GM23338 (cell line): ENCODE measurements around the gene SYT9. TPM values are rescaled to one million over a fixed set of nuclear protein-coding genes. Genes with fewer than 3 reads are reported as not detected.

ENCODE experiments used
- ATAC-seq: fragments of 200-7000 bp; cut with Tn5 transposase; 3 replicates; pipeline ENCODE4 v1.9.1; 2020
- DNase-seq: peaks from one replicate; pipeline ENCODE4 v3.0.0-alpha.2; 2015; ENCODE audit warnings: low spot score
- H2AFZ ChIP-seq: fragments of 200-600 bp; sonication (generic); 2 replicates; pipeline ENCODE4 v1.8.0; 2016; ENCODE audit warnings: antibody characterized with exemption, mild to moderate bottlenecking, moderate library complexity
- H3F3A ChIP-seq: fragments of 200-600 bp; sonication (generic); replicated peaks from 2 replicates; pipeline ENCODE4 v1.8.0; 2017; ENCODE audit warnings: antibody characterized with exemption, mixed run types, low read depth
- H3K27ac ChIP-seq: fragments of 200-600 bp; sonication (generic); 2 replicates; pipeline ENCODE4 v1.6.1; 2016; ENCODE audit warnings: low read depth
- H3K27me3 ChIP-seq: fragments of 200-600 bp; sonication (generic); 2 replicates; pipeline ENCODE4 v1.8.0; 2016; ENCODE audit warnings: mild to moderate bottlenecking, mixed run types, moderate library complexity; ENCODE audit not compliant: insufficient read depth
- H3K36me3 ChIP-seq: fragments of 200-600 bp; sonication (generic); 2 replicates; pipeline ENCODE4 v1.8.0; 2016; ENCODE audit warnings: mild to moderate bottlenecking; ENCODE audit not compliant: insufficient read depth
- H3K4me1 ChIP-seq: fragments of 200-600 bp; sonication (generic); 2 replicates; pipeline ENCODE4 v1.8.0; 2016; ENCODE audit warnings: mild to moderate bottlenecking, moderate library complexity; ENCODE audit not compliant: insufficient read depth
- H3K4me2 ChIP-seq: fragments of 200-600 bp; sonication (generic); 2 replicates; pipeline ENCODE4 v1.7.1; 2017; ENCODE audit warnings: mixed run types
- H3K4me3 ChIP-seq: fragments of 200-600 bp; sonication (generic); 2 replicates; pipeline ENCODE4 v1.6.1; 2016; ENCODE audit warnings: mixed run types
- H3K79me2 ChIP-seq: fragments of 200-600 bp; sonication (generic); replicated peaks from 2 replicates; pipeline ENCODE4 v1.8.0; 2017; ENCODE audit warnings: mild to moderate bottlenecking; ENCODE audit not compliant: insufficient read depth
- H3K9me2 ChIP-seq: fragments of 200-600 bp; sonication (generic); 2 replicates; pipeline ENCODE4 v1.8.0; 2017; ENCODE audit not compliant: insufficient read depth
- H4K20me1 ChIP-seq: fragments of 200-600 bp; sonication (generic); replicated peaks from 2 replicates; pipeline ENCODE4 v1.8.0; 2017; ENCODE audit warnings: mild to moderate bottlenecking; ENCODE audit not compliant: insufficient read depth
- H3K27ac Mint-ChIP-seq: 2 replicates; pipeline ENCODE4 v1.8.0; 2020; ENCODE audit warnings: inconsistent platforms, mild to moderate bottlenecking, moderate library complexity, mixed read lengths
- H3K27me3 Mint-ChIP-seq: 3 replicates; pipeline ENCODE4 v1.8.0; 2022; ENCODE audit warnings: low read depth, mild to moderate bottlenecking, moderate library complexity, mixed read lengths, inconsistent platforms; ENCODE audit not compliant: insufficient read depth, poor library complexity
- H3K36me3 Mint-ChIP-seq: 3 replicates; pipeline ENCODE4 v1.8.0; 2021; ENCODE audit warnings: low read depth, mild to moderate bottlenecking, inconsistent platforms, moderate library complexity, mixed read lengths
- H3K4me1 Mint-ChIP-seq: 3 replicates; pipeline ENCODE4 v1.8.0; 2020; ENCODE audit warnings: mild to moderate bottlenecking, inconsistent platforms, mixed read lengths
- H3K4me3 Mint-ChIP-seq: 3 replicates; pipeline ENCODE4 v1.8.0; 2021; ENCODE audit warnings: moderate library complexity, mild to moderate bottlenecking, inconsistent platforms, mixed read lengths
- H3K9me3 Mint-ChIP-seq: 3 replicates; pipeline ENCODE4 v1.8.0; 2020; ENCODE audit warnings: moderate library complexity, mild to moderate bottlenecking, inconsistent platforms, mixed read lengths
- CREB1 ChIP-seq: fragments of 250-450 bp; sonication (Bioruptor Pico); IDR thresholded peaks from 2 replicates; pipeline ENCODE4 v1.5.0; 2020; ENCODE audit warnings: low read depth, mild to moderate bottlenecking, moderate library complexity
- EZH2 ChIP-seq: fragments of 200-600 bp; sonication (generic); IDR thresholded peaks from one replicate; pipeline ENCODE4 v1.8.0; 2017; ENCODE audit warnings: antibody characterized with exemption, mild to moderate bottlenecking, low read depth; ENCODE audit not compliant: unreplicated experiment
- EZH2phosphoT487 ChIP-seq: fragments of 200-600 bp; sonication (generic); IDR thresholded peaks from one replicate; pipeline ENCODE4 v1.8.1; 2018; ENCODE audit warnings: antibody characterized with exemption; ENCODE audit not compliant: unreplicated experiment
- JUNB ChIP-seq: IDR thresholded peaks from one replicate; pipeline ENCODE4 v1.6.1; 2016; ENCODE audit warnings: antibody characterized with exemption; ENCODE audit not compliant: unreplicated experiment
- NANOG ChIP-seq: IDR thresholded peaks from 2 replicates; pipeline ENCODE4 v1.6.1; 2016; ENCODE audit warnings: antibody characterized with exemption, borderline replicate concordance
- POLR2AphosphoS5 ChIP-seq: IDR thresholded peaks from 2 replicates; pipeline ENCODE4 v1.6.1; 2016; ENCODE audit warnings: antibody characterized with exemption, low read depth
- STAT1 ChIP-seq: IDR thresholded peaks from one replicate; pipeline ENCODE4 v1.6.1; 2016; ENCODE audit warnings: antibody characterized with exemption; ENCODE audit not compliant: unreplicated experiment
- ZNF331 ChIP-seq: fragments of 250-450 bp; sonication (Bioruptor Pico); IDR thresholded peaks from 2 replicates; pipeline ENCODE4 v1.5.0; 2020; ENCODE audit warnings: low read depth, mild to moderate bottlenecking, moderate library complexity
- polyA plus RNA-seq: library from polyadenylated mRNA; unstranded; fragments of >200 nt; fragmentation: Nextera tagmentation; extraction: Ambion mirVana; gene quantifications from 2 replicates; pipeline ENCODE4 v1.2.1, GENCODE V29; 2016
- total RNA-seq: library from RNA; depleted of rRNA; stranded (reverse); fragments of >200 nt; shearing (Covaris generic); gene quantifications from 2 replicates; pipeline ENCODE4 v1.2.3, GENCODE V29; 2014
- TF ChIP-seq, protein P1 (sequence below): fragments of 250-450 bp; sonication (Bioruptor Pico); IDR thresholded peaks from 2 replicates; pipeline ENCODE4 v1.5.0; 2020; ENCODE audit warnings: mild to moderate bottlenecking, moderate library complexity
- TF ChIP-seq, protein P2 (sequence below): IDR thresholded peaks from one replicate; pipeline ENCODE4 v1.6.1; 2018; ENCODE audit warnings: antibody characterized with exemption; ENCODE audit not compliant: unreplicated experiment
- TF ChIP-seq, protein P3 (sequence below), 2 experiments: fragments of 200-600 bp in 1 of 2; sonication (generic) in 1 of 2; conservative IDR thresholded peaks; 2 replicates each; pipeline versions ENCODE4 v1.5.1 to v1.6.1; 2016 to 2017; ENCODE audit warnings: antibody characterized with exemption in 2 of 2, low read depth in 2 of 2, mild to moderate bottlenecking in 2 of 2, moderate library complexity in 1 of 2

Gene SYT9
- total and polyA plus RNA-seq, 2 experiments from 2014 or later, result 0.91 to 2.4 TPM

DNA sequence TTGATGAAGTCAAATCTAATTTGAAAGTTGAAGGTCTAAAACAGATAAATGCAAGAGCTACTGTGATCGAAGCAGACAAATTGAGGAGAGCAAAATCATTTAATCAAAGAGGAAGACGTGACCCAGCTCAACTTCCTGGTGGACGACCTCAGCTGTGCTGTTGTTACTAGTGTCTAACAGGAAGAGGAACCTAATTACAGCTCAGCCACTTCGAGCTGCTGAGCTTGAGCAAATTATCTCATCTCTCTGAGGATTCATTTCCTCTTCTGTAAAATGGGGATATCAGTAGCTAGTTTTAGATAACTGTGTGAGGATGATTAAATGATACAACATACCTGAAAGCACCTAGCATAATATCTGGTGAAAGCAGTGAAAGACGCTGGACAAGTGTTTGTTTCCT, 185.0 kb downstream of the SYT9 start:
- Mint-ChIP-seq H3K27me3 (no peaks in the 10 kb centered on the region), H3K36me3 (no peaks in the 10 kb centered on the region), H3K4me3 (no peak overlapping the region), H3K4me1 (peaks cover 13% of the 10 kb centered on the region), H3K27ac (peak overlapping the region; percentile 25; the same call in 1 of the 2 replicates), H3K9me3 (no peaks in the 10 kb centered on the region)
- H3K79me2 ChIP-seq, result no peaks in the 10 kb centered on the region
- H4K20me1 ChIP-seq, result no peaks in the 10 kb centered on the region
- H3K4me3 ChIP-seq, result no peak overlapping the region
- H3K27ac ChIP-seq, result no peak overlapping the region
- DNase-seq (no peak), ATAC-seq (no peak)
- peaks cover 11% of the 10 kb centered on the region; the same call in 1 of the 2 replicates for H3K4me1 ChIP-seq
- no peak overlapping the region for H3K4me2 ChIP-seq
- no peak overlapping the region for H2AFZ ChIP-seq
- H3K27me3 ChIP-seq, result no peaks in the 10 kb centered on the region
- TF ChIP-seq EZH2phosphoT487 (no peak), STAT1 (no peak), POLR2AphosphoS5 (no peak), JUNB (no peak), CREB1 (CRISPR knock-in tag) (no peak), ZNF331 (CRISPR knock-in tag) (no peak), NANOG (no peak), EZH2 (no peak)
- TF ChIP-seq, protein P1, sequence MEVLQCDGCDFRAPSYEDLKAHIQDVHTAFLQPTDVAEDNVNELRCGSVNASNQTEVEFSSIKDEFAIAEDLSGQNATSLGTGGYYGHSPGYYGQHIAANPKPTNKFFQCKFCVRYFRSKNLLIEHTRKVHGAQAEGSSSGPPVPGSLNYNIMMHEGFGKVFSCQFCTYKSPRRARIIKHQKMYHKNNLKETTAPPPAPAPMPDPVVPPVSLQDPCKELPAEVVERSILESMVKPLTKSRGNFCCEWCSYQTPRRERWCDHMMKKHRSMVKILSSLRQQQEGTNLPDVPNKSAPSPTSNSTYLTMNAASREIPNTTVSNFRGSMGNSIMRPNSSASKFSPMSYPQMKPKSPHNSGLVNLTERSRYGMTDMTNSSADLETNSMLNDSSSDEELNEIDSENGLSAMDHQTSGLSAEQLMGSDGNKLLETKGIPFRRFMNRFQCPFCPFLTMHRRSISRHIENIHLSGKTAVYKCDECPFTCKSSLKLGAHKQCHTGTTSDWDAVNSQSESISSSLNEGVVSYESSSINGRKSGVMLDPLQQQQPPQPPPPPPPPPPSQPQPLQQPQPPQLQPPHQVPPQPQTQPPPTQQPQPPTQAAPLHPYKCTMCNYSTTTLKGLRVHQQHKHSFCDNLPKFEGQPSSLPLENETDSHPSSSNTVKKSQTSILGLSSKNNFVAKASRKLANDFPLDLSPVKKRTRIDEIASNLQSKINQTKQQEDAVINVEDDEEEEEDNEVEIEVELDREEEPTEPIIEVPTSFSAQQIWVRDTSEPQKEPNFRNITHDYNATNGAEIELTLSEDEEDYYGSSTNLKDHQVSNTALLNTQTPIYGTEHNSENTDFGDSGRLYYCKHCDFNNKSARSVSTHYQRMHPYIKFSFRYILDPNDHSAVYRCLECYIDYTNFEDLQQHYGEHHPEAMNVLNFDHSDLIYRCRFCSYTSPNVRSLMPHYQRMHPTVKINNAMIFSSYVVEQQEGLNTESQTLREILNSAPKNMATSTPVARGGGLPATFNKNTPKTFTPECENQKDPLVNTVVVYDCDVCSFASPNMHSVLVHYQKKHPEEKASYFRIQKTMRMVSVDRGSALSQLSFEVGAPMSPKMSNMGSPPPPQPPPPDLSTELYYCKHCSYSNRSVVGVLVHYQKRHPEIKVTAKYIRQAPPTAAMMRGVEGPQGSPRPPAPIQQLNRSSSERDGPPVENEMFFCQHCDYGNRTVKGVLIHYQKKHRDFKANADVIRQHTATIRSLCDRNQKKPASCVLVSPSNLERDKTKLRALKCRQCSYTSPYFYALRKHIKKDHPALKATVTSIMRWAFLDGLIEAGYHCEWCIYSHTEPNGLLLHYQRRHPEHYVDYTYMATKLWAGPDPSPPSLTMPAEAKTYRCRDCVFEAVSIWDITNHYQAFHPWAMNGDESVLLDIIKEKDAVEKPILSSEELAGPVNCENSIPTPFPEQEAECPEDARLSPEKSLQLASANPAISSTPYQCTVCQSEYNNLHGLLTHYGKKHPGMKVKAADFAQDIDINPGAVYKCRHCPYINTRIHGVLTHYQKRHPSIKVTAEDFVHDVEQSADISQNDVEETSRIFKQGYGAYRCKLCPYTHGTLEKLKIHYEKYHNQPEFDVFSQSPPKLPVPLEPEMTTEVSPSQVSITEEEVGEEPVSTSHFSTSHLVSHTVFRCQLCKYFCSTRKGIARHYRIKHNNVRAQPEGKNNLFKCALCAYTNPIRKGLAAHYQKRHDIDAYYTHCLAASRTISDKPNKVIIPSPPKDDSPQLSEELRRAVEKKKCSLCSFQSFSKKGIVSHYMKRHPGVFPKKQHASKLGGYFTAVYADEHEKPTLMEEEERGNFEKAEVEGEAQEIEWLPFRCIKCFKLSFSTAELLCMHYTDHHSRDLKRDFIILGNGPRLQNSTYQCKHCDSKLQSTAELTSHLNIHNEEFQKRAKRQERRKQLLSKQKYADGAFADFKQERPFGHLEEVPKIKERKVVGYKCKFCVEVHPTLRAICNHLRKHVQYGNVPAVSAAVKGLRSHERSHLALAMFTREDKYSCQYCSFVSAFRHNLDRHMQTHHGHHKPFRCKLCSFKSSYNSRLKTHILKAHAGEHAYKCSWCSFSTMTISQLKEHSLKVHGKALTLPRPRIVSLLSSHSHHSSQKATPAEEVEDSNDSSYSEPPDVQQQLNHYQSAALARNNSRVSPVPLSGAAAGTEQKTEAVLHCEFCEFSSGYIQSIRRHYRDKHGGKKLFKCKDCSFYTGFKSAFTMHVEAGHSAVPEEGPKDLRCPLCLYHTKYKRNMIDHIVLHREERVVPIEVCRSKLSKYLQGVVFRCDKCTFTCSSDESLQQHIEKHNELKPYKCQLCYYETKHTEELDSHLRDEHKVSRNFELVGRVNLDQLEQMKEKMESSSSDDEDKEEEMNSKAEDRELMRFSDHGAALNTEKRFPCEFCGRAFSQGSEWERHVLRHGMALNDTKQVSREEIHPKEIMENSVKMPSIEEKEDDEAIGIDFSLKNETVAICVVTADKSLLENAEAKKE, result no peak
- TF ChIP-seq, protein P2, sequence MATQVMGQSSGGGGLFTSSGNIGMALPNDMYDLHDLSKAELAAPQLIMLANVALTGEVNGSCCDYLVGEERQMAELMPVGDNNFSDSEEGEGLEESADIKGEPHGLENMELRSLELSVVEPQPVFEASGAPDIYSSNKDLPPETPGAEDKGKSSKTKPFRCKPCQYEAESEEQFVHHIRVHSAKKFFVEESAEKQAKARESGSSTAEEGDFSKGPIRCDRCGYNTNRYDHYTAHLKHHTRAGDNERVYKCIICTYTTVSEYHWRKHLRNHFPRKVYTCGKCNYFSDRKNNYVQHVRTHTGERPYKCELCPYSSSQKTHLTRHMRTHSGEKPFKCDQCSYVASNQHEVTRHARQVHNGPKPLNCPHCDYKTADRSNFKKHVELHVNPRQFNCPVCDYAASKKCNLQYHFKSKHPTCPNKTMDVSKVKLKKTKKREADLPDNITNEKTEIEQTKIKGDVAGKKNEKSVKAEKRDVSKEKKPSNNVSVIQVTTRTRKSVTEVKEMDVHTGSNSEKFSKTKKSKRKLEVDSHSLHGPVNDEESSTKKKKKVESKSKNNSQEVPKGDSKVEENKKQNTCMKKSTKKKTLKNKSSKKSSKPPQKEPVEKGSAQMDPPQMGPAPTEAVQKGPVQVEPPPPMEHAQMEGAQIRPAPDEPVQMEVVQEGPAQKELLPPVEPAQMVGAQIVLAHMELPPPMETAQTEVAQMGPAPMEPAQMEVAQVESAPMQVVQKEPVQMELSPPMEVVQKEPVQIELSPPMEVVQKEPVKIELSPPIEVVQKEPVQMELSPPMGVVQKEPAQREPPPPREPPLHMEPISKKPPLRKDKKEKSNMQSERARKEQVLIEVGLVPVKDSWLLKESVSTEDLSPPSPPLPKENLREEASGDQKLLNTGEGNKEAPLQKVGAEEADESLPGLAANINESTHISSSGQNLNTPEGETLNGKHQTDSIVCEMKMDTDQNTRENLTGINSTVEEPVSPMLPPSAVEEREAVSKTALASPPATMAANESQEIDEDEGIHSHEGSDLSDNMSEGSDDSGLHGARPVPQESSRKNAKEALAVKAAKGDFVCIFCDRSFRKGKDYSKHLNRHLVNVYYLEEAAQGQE, result no peak
- TF ChIP-seq, protein P3, sequence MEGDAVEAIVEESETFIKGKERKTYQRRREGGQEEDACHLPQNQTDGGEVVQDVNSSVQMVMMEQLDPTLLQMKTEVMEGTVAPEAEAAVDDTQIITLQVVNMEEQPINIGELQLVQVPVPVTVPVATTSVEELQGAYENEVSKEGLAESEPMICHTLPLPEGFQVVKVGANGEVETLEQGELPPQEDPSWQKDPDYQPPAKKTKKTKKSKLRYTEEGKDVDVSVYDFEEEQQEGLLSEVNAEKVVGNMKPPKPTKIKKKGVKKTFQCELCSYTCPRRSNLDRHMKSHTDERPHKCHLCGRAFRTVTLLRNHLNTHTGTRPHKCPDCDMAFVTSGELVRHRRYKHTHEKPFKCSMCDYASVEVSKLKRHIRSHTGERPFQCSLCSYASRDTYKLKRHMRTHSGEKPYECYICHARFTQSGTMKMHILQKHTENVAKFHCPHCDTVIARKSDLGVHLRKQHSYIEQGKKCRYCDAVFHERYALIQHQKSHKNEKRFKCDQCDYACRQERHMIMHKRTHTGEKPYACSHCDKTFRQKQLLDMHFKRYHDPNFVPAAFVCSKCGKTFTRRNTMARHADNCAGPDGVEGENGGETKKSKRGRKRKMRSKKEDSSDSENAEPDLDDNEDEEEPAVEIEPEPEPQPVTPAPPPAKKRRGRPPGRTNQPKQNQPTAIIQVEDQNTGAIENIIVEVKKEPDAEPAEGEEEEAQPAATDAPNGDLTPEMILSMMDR (conservative IDR thresholded peaks at IDR 0.05; ENCODE audit: low read depth in 2 of 2), result no peak
- no peaks in the 10 kb centered on the region for H3K36me3 ChIP-seq
- H3F3A ChIP-seq, result no peaks in the 10 kb centered on the region
- 0 out of 2 replicates have a peak, but pooled peaks cover 5% of the 10 kb centered on the region for H3K9me2 ChIP-seq
